Activated CD4-positive, CD25-positive, alpha-beta regulatory T cell treated with anti-CD3 and anti-CD28 coated beads, Interleukin-2, amount 50 U/mL, for 16 hours (primary cell): ENCODE measurements around the gene OLFM1.

Experiments
- DNase-seq: peaks from one replicate; pipeline ENCODE4 v3.0.0-alpha.2; 2020; ENCODE audit warnings: low read depth, low spot score

Gene OLFM1

DNA sequence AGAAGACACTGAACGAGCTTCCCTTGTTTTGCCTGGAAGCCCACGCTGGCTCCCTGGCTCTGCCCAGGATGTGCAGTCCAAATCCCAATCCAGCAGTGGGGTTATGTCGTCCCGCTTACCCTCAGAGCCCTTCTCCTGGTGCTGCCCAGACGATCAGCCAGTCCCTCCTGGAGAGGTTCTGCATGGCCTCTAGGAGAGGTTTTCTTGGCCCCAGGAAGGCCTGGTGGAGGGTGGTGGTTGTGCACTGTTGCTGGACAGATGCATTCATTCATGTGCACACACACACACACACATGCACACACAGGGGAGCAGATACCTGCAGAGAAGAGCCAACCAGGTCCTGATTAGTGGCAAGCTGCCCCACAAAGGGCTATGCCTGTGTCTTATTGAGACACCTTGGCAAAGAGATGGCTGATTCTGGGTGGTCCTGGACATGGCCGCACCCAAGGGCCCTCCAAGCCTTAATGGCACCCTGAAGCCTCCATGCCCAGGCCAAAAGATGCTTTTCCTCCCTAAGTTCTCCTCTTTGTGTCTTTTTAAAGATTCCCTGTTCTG lies 10.5 kb upstream of the OLFM1 start:
- DNase-seq: no peak

DNA sequence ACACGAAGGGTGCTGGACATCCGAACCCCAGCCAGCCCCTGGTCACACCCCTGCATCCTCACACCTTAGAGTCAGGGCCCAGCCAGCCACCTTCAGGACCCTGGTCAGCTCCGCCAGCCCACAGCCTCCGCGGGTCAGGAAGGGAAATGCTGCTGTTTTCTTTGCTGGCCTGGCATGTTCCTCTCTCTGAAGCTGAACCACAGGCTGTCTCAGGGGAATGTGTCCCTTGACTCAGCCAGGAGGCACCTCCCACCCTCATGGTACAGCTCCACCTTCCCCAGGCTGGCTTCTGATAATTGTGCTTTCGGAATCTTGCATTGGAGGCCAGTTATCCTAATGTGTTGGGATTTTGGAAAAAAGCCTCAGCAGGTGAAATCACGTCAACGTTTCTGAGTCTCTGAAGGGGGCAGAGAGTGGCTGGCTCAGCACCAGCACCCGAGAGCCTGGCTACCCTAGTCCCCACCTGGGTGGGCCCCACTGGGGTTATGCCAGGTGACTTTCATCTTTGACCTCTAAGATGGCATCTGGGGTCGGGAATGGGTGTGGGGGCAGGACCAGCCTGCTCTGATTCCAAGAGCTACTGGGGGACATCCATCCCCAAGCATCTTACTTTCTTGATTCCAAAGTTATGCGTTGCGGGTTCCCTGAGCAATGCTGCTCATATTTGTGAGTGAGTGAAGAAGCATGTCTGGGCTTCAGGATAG lies 9.8 kb upstream of the OLFM1 start:
- DNase-seq: no peak

DNA sequence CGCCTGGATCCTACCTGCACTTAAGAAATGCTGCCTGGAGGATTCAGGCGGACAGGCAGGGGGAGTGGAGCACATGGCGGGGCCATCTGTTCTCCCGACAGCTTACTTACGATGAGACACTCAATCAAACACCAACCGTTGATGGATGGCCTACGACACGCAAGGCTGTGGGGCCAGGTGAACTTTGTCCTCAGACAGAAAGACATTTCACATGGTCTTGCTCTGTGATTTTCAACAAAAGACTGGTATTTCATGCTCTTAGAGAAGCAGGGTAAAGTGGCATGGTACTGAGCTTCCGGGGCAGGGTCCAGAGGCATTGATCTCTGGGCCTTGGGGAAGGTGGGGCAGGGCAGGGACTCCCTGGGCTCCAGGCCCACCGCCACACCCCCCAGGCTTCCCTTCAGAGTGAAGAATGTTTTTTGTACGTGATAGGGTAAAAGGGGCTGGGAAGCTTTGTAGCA lies 9.1 kb upstream of the OLFM1 start:
- no peak for DNase-seq

DNA sequence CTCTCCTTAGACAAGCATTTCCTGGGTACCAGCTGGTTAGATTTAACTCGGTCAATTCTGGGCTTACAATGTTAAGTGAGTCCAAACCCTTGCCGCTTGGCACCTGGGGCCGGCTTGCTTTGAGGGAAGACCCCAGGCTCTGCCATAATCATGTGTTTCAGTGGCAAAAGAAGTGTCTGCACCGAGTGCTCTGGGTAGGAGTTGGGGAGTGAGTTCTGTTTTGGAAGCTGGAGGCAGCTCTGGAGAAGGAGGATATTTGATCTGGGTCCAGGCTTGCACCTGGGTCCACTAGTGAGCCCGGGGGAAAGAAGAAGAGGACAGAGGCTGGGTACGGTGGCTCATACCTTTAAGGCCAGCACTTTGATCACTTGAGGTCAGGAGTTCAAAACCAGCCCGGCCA lies 8.4 kb upstream of the OLFM1 start:
- DNase-seq: no peak

DNA sequence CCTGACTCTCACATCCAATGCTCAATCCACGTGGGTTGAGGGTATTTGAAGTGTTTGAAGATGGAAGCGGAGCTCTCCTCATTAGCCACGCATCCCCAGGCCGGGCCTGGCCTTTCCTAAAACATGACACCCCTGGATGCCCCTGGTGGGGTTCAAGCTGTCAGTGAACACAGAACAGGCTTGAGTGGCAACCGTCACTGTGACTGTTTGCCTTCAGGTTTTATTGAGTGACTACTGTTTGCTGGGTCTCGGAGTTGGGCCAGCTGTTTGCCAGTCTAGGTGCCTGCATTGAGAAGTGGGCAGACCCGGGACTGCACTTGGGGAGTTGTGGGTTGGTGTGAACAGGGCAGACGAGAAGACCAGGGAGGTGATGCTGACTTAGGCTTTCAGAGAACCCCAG lies 7.8 kb upstream of the OLFM1 start:
- DNase-seq: no peak

DNA sequence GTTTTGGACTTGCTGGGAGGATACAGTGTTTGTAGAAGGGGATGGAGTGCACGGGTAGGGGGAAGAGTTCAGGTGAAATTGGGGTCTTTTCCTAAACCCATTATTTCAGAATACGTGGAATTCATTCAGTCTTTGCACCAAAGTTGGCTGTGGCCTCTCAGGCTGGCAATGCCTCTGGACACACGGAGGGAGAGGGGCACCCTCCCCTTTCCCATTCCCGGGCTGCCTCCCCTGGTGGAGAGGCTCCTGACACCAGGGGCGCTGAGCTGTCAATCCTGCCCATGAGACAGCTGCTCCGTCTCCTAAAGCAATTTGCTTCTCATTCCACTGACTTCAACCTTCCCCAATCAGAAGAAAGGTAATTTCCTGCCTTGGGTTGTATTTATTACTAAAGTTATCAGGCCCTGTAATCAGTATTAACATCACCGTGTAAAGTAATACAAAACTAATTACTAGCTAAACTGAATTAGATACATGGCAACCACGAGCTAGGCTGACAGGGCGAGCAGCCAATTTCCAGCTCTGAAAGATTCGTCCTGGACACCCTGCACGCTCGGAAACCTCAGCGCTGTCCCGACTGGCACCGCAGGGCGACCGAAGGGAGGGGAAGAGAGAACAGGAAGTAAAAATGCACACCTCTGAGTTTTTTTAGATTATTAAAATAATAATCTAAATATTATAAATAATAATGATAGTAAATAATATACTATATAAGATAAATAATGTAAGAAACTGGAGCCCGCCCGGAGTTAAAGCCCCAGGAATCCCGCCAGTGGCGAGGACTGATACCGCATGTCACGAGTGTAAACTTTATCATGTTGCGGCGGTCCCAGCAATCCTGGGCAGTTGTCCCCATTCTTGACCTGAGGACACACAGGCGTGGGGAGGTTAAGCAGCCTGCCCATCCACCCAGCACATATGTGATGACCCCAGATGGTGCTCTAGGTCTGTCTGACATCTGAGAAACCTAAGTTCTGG lies 6.9 kb upstream of the OLFM1 start:
- no peak for DNase-seq

DNA sequence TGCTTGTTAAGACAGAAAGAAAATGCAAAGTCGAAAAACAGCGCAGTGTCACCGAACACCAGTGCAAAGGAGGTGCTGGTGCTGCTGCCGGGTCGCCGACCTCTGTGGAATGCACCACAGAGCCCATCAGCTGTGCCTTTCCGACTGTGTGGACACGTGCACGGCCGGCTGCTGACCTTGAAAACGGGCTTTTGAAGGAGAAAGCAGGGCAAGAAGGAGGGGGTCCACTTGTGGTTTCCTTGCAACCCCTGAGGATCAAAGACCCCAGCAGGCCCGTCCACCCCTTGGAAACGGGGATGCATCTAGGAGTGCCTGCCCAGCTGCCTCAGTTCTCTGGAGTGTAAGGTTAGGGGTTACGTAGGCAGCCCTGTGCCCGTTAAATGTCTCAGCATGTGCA lies 6.2 kb upstream of the OLFM1 start:
- DNase-seq: no peak

DNA sequence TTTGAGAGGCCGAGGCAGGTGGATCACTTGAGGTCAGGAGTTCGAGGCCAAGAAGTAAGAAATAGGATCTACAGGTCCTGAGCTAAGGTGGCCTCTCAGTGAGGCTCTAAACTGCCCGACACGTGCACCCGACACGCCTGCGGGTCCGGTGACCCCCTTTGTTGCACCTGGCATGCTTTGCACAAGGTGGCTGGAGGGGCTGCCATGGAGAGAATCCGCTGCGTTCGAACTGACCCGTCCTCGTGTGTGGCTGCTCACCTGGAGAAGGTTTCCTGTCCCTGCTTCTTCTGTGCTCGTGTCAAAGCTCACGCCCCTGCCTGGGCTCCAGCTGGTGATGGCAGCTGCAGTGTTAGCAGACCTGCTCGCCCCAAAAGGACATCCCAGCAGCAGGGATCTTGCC lies 5.7 kb upstream of the OLFM1 start:
- DNase-seq: no peak

DNA sequence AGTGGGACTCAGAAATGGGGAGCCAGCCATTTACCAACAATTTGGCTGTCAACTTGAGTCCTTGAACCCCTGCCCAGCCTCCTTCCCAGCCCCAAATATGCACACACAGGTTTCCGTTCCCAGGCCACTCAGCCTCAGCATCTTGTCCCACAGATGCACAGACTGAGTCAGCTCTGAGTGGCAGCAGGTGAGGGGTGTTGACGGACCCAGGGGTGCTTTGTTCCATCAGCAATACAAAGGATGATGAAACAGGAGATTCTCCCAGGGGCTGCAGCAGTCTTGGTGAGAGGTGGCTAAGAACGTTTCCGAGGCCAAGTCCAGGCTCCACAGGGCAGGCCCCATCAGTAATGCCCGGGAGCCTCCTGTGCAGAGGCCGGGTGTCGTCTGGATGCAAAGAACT lies 4.9 kb upstream of the OLFM1 start:
- no peak for DNase-seq

DNA sequence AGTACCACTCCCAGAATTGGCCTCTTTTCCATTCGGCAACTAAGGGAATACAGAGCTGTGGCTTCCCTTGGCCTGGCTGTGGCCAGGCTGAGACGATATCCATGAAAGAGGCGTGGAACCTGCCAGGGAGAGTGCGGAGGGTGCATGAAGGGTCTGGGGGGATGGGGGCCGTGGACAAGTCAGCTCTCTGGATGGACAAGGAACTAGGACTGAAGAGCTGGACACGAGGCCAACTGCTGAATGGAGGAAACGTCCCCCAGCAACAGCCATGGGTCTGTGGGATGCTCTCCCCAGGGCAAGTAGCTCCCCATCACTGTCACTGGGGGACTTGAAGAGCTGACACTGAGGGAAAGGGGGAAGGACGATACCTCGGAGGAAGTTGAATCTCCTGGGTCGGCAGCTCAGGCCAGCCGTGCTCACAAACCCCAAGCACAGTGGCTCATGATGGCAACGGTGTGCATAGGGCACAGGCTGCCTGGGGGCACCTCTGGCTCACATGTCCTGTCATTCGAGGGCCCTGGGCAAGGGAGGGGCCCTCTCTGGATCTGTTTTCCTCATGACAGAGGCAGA lies 4.1 kb upstream of the OLFM1 start:
- DNase-seq: no peak

DNA sequence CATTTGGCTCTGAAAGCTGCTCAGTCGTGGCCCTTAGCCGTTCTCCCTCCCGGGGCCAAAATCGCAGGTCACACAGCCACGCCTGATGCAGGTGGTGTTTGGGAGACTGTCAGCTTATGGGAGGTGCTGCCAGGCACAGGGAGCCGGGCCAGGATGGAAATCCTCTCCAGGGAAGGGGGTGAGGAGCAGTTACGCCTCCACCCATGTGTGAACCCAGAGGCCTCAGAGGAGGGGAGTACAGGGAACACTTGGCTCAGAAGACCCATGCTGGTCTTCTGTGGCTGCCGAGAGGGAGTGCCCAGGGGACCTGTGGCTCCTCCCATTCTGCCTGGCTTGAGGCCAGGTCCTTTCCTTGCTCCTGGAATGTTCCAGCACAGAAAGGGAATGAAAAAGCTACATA lies 3.6 kb upstream of the OLFM1 start:
- DNase-seq: no peak

DNA sequence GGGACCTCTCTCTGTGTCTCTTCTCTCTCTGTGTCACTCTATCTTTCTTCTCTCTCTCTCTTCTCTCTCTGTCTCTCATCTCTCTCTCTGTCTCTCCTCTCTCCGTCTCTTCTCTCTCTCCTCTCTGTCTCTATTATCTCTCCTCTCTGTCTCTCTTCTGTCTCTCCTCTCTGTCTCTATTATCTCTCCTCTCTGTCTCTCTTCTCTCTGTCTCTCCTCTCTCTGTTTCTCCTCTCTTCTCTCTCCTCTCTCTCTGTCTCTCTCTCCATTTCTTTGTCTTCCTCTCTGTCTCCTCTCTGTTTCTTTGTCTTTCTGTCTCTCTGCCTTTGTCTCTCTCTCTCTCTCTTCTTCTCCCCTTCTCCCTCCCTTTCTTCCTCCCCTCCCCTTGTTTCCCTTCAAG lies 3.2 kb upstream of the OLFM1 start:
- no peak for DNase-seq

DNA sequence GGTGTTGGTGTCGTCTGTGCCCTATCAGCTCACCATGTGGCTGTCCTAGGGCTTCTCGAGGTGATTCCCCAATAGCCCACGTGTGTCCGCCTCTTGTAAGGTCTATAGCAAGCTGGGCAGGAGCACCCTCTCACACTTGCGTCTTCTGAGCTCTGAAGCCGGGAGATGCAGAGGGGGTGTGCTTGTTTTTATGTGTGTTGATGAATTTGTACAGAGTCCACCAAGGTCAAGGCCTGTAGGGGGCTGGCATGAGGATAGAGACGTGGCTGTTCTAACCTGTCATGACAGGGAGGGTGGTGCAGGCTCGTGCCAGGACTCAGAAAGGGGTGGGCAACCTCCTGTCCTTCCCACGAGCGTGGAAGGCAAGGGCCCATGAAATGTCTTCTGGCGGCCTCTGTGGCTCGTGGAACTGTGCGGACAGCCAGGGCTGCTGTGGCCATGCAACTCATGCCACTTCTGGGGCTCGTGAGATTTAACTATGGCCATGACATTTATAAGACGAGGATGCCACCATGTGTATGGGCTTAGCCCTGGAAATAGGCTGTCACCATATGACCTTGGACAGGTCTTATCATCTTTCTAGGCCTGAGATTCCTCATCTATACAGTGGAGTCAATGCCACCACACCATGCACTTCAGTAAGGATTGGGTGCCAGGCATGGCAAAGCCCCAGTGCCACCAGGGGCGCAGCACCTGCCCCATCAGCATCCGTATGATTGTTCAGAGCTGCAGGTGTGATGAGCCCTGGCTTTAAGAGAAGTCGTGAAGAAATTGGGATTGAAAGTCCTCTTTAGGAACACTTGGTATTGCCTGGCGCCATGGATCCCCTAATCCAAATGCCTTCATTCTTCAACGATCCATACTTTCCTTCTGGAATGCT lies 2.3 kb upstream of the OLFM1 start:
- DNase-seq: no peak

DNA sequence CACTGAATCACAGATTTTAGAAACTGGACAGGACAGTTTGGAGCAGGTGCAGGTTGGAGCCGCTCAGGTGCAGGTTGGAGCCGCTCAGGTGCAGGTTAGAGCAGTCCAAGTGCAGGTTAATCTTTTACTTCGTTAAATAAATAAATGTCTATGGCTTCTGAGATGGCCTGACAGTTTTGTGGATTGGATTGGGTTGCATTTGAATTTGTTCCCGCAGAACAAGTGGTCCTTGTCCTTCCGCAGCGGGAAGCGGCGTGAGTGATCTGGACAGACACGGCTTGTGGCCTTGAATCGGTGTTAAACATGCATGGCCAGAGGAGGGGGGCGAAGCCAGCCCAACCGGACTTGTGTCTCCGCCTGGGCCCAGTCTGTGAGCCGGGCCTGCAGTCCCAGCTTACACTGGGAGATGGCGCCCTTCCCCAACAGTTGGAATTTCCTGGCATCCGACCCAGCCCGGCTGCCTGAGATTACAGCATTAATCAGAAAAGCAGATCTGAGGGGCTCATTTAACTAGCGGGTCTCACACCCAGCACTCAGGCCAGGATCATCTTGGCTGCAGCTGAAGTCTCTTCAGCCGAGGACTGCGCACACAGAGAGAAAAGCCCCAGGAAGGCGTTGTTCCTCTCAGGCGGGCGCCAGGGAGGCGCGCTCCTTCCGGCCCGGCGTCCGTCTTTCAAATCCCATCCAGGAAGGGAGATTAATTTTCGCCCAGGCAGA lies 1.5 kb upstream of the OLFM1 start:
- DNase-seq: no peak

DNA sequence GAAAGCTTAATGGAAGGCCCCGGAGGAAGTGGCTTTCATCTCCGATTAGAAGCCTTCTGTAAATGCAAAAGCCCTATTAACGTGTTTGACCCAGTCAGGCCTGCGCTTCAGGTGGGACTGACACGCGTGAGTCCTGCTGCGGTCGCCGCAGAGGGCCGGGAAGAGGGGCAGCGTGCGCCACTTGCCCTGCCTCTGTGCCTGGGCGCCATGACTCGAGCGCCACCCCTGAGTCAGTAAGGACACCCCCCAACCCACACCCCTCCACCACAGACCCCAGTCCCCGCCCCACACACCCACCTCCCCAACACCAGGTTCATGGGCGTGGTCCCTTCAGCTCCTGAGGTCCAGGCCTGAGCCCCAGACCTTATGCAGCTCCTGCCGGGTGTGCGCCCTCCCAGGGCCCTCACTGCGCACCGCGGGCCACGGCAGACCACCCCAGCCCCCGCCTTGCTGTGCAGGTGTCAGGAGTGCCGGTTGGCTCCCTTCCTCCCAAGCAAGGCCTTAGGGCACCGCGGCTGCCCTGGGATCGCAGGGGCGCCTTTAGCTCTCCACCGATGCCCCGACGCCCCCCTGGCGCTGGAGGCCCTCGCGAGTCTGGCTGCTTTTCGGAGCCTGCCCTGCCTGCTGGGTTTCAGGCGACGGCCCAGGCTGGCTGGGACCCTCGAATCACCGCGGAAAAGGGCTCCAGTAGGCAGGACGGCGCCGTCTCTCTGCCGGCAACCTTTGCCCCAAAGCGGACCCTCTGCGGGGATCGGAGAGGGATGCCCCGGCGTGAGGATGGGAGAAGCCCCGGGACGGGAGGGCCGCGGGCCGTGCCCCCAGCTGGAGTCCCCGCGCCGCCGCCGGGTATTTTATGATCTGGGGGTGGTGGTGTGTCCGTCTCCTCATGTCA lies 625 bp upstream of the OLFM1 start:
- DNase-seq: no peak

DNA sequence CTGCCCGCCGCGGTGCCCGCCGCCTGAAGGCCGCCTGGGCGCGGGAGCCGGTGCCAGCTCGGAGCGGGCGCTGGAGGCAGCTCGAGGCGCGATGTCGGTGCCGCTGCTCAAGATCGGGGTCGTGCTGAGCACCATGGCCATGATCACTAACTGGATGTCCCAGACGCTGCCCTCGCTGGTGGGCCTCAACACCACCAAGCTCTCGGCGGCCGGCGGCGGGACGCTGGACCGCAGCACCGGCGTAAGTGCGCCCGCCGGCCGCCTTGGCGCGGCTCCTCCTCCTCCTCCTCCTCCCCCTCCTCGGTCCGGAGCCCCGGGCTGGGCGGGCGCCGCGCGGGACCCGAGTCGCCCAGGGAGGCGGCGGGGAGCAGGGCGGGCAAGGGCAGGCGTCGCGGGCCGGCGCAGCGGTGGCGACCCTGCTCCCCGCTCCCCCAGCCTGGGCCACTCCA lies 455 bp downstream of the OLFM1 start:
- DNase-seq: no peak

DNA sequence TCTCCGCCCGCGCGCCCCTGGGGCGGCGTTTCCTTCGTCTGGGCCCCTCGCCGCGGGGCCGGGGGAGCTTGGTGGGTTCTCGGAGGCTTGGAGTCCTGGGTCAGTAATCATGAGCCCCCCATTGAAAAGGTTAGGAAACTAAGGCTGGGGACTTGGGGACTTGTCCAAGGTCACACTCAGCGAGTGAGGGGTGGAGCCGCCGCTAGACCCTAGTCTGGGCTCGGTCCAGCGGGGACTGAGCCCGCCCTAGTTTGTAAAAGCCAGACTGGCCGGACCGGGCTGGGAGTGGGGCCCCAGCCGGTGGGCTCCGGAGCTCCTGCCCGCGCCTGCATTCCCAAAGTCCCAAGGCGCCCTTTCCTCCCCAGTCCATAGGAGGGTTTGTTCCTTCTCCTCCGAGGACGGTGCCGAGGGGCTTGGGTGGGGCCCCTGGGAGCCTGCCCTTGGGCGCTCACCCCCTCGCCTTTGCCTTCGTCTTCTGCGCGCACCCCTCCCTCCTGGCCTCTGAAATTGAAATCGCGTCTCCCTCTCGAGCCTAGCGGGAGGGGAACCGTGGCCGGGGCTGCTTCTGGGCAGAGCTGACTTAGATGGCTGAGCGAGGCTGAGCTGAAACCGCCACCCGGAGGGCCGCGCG lies 995 bp downstream of the OLFM1 start:
- no peak for DNase-seq

DNA sequence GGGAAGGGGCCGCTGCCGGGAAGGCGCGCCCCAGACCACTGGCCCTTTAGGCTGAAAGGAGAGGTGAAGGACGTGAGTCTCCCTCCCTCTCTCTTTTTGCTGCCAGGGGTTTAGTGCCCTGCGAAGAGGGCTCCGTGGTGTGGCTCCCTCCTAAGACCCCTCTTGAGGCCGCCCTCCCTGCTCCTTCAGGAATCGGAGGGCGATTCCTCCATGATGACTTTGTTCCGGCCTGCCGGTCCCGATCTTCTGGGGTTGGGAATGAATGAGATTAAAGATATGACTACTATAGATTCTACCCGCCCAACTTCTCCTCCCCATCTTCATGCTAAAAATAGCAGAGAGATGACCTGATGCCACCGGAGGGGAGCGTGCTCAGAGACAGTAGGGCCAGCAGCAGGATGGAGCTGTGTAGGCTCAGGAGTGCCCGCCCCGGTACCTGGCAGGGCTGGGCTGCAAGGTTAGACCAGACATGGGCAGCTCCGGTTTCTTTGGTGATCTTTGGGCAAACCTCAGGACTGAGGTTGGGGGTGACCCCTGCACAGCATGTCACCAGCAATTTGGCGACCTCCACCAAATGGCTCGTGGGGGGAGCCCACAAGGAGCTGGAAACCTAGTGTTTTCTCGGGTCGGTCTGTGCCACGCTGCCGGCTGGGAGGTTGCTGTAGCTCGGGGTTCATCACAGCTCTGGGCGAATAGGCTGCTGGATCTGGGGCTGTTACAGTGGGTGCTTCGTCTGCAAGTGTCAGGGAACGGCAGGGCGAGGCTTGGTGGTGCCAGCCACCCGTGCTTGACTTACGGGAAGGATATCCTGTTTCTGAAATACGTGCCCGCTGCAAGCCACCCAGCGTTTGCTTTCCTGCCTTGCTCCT lies 1.7 kb downstream of the OLFM1 start:
- no peak for DNase-seq
